SJSA1 (cell line): ENCODE data around the gene GAL3ST2. TPM values are rescaled to one million over a fixed set of nuclear protein-coding genes. Genes with fewer than 3 reads are reported as not detected.
A peak's percentile ranks its signal among the peaks of the same experiment; 100 is the strongest.
"Not testable (repeated sequence)": the region's sequence is repeated elsewhere in the genome, so short reads cannot be mapped to it uniquely, and the experiment has no call there.

Experiments used
- DNase-seq, 2 experiments: peaks; one replicate each; pipeline ENCODE4 v3.0.0-alpha.2; 2015 to 2020; ENCODE audit warnings: low spot score in 2 of 2, low read depth in 1 of 2
- H3K27ac ChIP-seq: fragments of 250-450 bp; sonication (Bioruptor Pico); 2 replicates; pipeline ENCODE4 v1.5.1; 2020; ENCODE audit warnings: mild to moderate bottlenecking, moderate library complexity
- H3K27me3 ChIP-seq: fragments of 250-450 bp; sonication (Bioruptor Pico); replicated peaks from 2 replicates; pipeline ENCODE4 v1.5.1; 2020; ENCODE audit warnings: mild to moderate bottlenecking, moderate library complexity
- H3K36me3 ChIP-seq: fragments of 250-450 bp; sonication (Bioruptor Pico); 2 replicates; pipeline ENCODE4 v1.5.1; 2020; ENCODE audit warnings: mild to moderate bottlenecking
- H3K4me1 ChIP-seq: fragments of 250-450 bp; sonication (Bioruptor Pico); replicated peaks from 2 replicates; pipeline ENCODE4 v1.6.1; 2021; ENCODE audit warnings: mild to moderate bottlenecking
- H3K4me3 ChIP-seq: fragments of 250-450 bp; sonication (Bioruptor Pico); 2 replicates; pipeline ENCODE4 v1.5.1; 2020; ENCODE audit warnings: mild to moderate bottlenecking
- H3K9me3 ChIP-seq: fragments of 250-450 bp; sonication (Bioruptor Pico); replicated peaks from 2 replicates; pipeline ENCODE4 v1.5.1; 2020; ENCODE audit warnings: mild to moderate bottlenecking
- total RNA-seq: library from RNA; depleted of rRNA; stranded (reverse); fragments of >200 nt; shearing (Covaris generic); gene quantifications from 2 replicates; pipeline ENCODE4 v1.2.3, GENCODE V29; 2014

Gene GAL3ST2
- total RNA-seq, 1 experiment from 2014 or later = not detected

DNA sequence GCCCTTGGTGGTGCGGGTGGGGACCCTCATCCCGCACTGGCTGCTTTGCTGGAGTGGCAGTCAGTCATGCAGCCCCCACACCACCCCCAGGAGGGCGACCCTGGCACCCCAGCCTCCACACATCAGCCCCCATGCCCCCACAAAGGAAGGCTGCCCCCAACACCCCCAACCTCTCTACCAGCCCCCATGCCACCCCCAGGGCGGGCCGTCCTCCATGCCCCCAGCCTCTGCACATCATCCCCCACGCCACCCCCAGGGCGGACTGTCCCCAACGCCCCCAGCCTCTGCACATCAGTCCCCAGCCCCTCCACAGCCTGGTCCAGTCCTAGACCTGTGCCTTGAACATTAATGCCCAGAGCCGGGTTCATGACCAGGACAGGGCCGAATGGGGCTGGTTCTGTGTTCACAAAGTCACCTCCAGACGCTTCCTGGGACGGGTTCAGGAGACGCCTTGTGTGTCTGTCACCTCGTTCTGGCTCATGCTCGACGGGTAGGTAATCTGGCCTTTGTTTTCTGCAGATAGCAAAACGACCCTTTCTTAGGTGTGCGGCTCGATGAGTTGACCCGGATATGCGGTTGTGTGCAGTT lies 23.8 kb upstream of the GAL3ST2 start:
- Histone ChIP-seq H3K9me3 (no peaks in the 10 kb centered on the region), H3K27me3 (no peaks in the 10 kb centered on the region), H3K36me3 (peaks cover 7% of the 10 kb centered on the region), H3K4me1 (no peaks in the 10 kb centered on the region), H3K4me3 (no peak overlapping the region), H3K27ac (no peak overlapping the region)
- DNase-seq = no peak

DNA sequence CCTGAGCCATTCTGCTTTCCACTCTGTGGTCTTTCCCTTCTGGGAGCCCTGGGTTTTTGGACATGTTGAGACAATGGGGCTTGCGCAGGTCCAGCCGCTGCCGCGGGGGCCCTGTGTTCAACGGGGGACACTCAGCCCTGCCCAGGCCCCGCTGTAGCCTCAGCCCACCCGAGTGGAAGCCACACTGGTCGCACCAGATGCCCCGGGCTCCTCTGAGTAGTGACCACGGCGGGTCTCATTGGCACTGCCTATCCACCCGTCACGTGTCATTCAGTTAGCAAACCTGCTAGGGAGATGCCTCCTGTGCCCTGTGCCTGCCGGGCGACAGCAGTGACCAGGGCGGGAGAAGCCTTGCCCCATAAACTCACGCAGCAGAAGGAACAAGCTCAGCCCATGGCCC lies 23.1 kb upstream of the GAL3ST2 start:
- Histone ChIP-seq H3K27me3 (no peaks in the 10 kb centered on the region), H3K27ac (no peak overlapping the region), H3K4me3 (no peak overlapping the region), H3K9me3 (no peaks in the 10 kb centered on the region), H3K4me1 (no peaks in the 10 kb centered on the region), H3K36me3 (peaks cover 7% of the 10 kb centered on the region)
- no peak for DNase-seq

DNA sequence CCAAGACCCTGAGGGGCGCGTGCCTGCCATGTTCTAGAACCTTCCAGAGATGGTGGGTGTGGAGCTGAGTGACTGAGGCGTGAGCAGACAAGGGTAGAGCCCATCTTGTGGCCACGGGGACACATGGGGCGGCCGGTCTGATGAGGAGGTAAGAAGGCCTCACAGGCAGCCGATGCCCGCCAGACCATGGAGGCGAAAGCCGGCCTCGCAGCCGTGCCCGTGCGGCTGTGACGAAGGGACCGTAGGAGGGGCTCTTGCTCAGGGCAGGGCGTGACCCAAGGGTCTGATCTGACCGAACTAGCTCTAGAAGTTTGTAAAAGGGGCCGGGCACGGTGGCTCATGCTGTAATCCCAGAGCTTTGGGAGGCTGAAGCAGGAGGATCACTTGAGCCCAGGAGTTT lies 22.6 kb upstream of the GAL3ST2 start:
- Histone ChIP-seq H3K27me3 (no peaks in the 10 kb centered on the region), H3K4me1 (no peaks in the 10 kb centered on the region), H3K4me3 (no peak overlapping the region), H3K27ac (no peak overlapping the region), H3K36me3 (peaks cover 7% of the 10 kb centered on the region), H3K9me3 (no peaks in the 10 kb centered on the region)
- no peak for DNase-seq

DNA sequence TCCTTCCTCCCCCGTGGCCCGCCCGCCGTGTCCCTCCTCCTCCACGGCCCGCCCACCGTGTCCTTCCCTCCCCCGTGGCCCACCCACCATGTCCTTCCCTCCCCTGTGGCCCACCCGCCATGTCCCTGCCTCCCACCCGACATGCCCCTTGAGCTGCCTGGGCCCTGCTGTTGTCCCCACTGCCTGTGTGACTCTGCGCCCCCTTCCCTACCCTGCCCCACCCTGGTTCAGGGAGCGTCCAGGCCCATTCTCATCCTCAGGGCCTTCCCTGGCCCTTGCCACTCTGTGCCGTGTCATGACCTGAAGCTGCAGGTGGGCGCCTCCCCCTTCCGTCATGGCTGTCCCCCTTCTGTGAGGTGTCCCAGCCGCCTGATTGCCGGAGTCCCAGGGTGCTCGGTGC lies 21.5 kb upstream of the GAL3ST2 start:
- peaks cover 7% of the 10 kb centered on the region for H3K36me3 ChIP-seq
- H3K27ac ChIP-seq = no peak overlapping the region
- H3K4me1 ChIP-seq = no peaks in the 10 kb centered on the region
- H3K27me3 ChIP-seq = no peaks in the 10 kb centered on the region
- H3K4me3 ChIP-seq = no peak overlapping the region
- no peaks in the 10 kb centered on the region for H3K9me3 ChIP-seq
- DNase-seq = no peak

DNA sequence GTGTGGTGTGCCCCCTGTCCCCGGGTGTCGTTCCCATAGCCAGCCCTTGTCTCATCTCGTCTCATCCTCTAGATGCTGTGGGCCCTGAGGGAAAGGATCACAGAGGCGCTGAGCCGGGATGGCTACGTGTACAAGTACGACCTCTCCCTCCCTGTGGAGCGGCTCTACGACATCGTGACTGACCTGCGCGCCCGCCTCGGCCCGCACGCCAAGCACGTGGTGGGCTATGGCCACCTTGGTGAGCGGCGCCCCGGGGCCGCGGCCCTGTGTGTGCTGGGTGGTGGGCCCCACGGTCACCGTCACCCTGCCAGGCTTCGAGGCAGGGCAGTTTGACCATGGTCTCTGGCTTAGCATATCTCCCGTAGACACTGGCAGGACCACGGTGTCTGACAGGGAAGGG lies 20.8 kb upstream of the GAL3ST2 start:
- Histone ChIP-seq H3K4me3 (no peak overlapping the region), H3K9me3 (no peaks in the 10 kb centered on the region), H3K27me3 (no peaks in the 10 kb centered on the region), H3K36me3 (peaks cover 7% of the 10 kb centered on the region), H3K4me1 (peaks cover 2% of the 10 kb centered on the region; the same call in 1 of the 2 replicates), H3K27ac (no peak overlapping the region)
- DNase-seq = no peak

DNA sequence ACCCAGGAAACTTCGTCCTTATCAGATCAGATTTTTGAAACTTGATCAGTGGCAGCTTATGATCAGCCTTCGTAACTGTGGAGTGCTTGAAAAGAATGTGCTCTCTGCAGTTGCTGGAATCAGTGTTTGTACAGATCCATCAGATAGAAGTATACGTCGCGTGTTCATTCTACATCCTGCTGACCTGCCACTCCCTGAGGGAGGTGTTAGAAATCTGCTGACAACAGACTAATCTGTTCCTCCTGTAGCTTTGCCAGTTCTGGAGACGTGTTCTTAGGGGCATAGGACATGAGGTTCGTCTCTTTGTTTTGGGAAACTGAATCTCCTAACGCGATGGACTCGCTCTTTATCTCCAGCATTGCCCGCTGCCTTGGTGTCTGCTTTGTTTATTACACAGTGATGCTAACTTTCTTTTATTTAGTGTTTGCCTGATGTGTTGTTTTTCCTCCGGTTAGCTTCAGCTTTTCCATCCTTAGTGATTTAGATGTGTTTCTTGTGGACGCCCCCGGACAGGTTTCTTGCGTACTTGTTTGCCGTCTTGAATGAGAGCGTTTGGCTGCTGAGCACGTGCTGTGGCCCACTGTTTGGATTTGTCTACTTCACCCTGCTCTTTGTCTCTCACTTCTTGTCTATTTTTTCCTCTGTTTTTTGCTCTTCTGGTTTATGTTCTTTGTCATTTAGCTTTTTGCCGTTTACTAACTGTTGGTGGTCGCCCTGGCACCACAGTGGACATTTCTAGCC lies 17.4 kb upstream of the GAL3ST2 start:
- no peak for DNase-seq

DNA sequence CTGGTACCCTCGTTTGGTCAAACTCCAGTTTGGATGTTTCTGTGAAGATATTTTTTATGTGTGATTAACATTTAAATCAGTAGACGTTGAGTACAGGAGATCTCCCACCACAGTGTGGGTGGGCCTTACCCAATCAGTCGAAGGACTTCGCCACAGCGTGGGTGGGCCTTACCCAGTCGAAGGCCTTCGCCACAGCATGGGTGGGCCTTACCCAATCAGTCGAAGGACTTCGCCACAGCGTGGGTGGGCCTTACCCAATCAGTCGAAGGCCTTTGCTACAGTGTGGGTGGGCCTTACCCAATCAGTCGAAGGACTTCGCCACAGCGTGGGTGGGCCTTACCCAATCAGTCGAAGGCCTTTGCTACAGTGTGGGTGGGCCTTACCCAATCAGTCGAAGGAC lies 16.7 kb upstream of the GAL3ST2 start:
- H3K36me3 ChIP-seq, H3K4me1 ChIP-seq, DNase-seq, H3K9me3 ChIP-seq, H3K4me3 ChIP-seq, H3K27ac ChIP-seq, H3K27me3 ChIP-seq: not testable (repeated sequence)

More for the DNA sequence above, 17.4 kb upstream of the GAL3ST2 start:
- no peak overlapping the region for H3K27ac ChIP-seq
- H3K4me1 ChIP-seq = peaks cover 5% of the 10 kb centered on the region; the same call in 1 of the 2 replicates
- no peak overlapping the region for H3K4me3 ChIP-seq
- peaks cover 7% of the 10 kb centered on the region for H3K36me3 ChIP-seq
- H3K27me3 ChIP-seq = no peaks in the 10 kb centered on the region
- H3K9me3 ChIP-seq = no peaks in the 10 kb centered on the region

DNA sequence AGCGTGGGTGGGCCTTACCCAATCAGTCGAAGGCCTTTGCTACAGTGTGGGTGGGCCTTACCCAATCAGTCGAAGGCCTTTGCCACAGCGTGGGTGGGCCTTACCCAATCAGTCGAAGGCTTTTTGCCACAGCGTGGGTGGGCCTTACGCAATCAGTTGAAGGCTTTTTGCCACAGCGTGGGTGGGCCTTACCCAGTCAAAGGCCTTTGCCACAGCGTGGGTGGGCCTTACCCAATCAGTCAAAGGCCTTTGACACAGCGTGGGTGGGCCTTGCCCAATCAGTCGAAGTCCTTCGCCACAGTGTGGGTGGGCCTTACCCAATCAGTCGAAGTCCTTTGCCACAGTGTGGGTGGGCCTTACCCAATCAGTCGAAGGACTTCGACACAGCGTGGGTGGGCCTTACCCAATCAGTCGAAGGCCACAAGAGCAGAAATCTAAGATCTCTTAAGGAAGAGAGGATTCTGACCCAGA lies 16.3 kb upstream of the GAL3ST2 start:
- no peak for DNase-seq
- H3K9me3 ChIP-seq = no peaks in the 10 kb centered on the region
- no peaks in the 10 kb centered on the region for H3K27me3 ChIP-seq
- peaks cover 7% of the 10 kb centered on the region for H3K36me3 ChIP-seq
- H3K4me1 ChIP-seq = peaks cover 5% of the 10 kb centered on the region; the same call in 1 of the 2 replicates
- H3K4me3 ChIP-seq = no peak overlapping the region
- H3K27ac ChIP-seq = no peak overlapping the region

GRCh38 chr2:241762321-241762932 lies 14.2 kb upstream of the GAL3ST2 start:
- H3K4me1 ChIP-seq = peaks cover 5% of the 10 kb centered on the region; the same call in 1 of the 2 replicates
- no peaks in the 10 kb centered on the region for H3K27me3 ChIP-seq
- DNase-seq = no peak
- H3K27ac ChIP-seq = no peak overlapping the region
- no peaks in the 10 kb centered on the region for H3K36me3 ChIP-seq
- H3K9me3 ChIP-seq = no peaks in the 10 kb centered on the region
- H3K4me3 ChIP-seq = no peak overlapping the region

DNA sequence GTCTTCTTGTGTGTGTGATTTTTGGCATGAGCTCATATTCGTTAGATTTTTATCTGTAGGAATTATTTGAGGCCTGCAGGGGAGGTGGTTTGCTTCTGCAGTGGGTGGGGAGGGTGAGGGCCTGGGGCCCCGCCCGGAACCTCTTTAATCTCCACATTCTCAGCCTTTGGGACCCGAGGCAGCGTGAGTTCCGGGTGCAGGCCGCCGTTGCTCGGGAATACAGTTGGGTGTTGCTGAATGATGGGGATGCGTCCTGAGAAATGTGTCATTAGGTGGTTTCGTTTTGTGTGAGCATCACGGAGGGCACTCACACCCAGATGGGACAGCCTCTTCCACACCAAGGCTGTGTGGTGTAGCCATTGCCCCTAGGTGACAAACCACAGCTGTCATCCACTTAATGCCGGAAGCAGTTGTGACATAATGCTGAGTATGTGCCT lies 13.7 kb upstream of the GAL3ST2 start:
- Histone ChIP-seq H3K4me3 (no peak overlapping the region), H3K27ac (no peak overlapping the region), H3K27me3 (no peaks in the 10 kb centered on the region), H3K4me1 (peaks cover 5% of the 10 kb centered on the region; the same call in 1 of the 2 replicates), H3K9me3 (no peaks in the 10 kb centered on the region), H3K36me3 (no peaks in the 10 kb centered on the region)
- DNase-seq = no peak

GRCh38 chr2:241763551-241764274 lies 12.9 kb upstream of the GAL3ST2 start:
- Histone ChIP-seq H3K4me1 (peaks cover 5% of the 10 kb centered on the region; the same call in 1 of the 2 replicates), H3K27ac (no peak overlapping the region), H3K36me3 (no peaks in the 10 kb centered on the region), H3K4me3 (no peak overlapping the region), H3K27me3 (no peaks in the 10 kb centered on the region), H3K9me3 (no peaks in the 10 kb centered on the region)
- DNase-seq = no peak

DNA sequence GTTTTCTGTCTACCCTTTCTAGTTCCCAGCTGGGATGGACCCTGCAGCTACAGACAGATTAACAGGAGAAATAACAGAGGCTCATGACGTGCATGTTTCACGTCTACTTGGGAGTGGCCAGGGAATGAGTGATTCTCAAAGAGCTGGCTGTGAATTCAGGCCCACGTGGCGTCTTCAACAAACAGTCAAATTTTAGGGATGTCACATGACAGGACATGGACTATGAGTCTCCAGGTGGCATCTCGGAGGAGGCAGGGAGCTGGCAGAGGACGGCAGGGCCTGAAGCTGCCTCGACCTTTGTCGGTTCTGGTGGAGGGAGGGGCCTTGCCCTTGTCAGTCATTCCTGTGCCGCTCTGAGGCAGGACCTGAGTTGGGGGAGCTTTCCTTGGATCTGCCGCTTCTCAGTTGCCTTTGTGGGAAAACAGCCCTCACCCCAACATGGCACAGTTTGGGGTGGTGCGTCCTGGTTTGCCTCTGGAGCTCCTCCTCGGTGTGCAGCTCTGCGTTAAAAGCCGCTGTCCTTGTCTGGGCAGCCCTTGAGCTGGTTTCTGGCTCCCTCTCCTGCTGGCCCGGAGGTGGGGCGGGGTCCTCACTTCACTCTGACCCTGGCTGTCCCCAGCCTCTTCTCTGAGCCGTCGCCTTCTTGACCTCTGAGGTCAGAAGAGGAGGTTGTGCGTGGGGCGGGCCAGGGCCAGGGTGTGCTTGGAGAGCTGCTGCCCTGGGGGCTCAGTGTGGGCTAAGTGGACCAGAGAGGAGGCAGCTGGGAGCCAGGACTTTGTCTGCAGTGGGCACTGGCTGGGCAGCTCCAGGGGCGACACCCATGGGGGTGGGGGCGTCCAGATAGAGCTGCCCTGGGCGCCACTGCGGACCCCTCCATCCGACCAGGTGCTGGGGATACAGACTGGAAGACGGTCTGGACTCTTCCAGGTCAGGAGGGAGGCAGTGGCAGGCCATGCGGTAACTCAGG lies 12.1 kb upstream of the GAL3ST2 start:
- peak in 1 of 2 experiments; percentile 33 for DNase-seq
- H3K4me1 ChIP-seq = peaks cover 5% of the 10 kb centered on the region; the same call in 1 of the 2 replicates
- no peaks in the 10 kb centered on the region for H3K36me3 ChIP-seq
- no peaks in the 10 kb centered on the region for H3K9me3 ChIP-seq
- H3K27me3 ChIP-seq = no peaks in the 10 kb centered on the region
- no peak overlapping the region for H3K27ac ChIP-seq
- no peak overlapping the region for H3K4me3 ChIP-seq
